WTC11 (cell line): ENCODE results near the gene E2F4. TPM values are rescaled to one million over a fixed set of nuclear protein-coding genes. Genes with fewer than 3 reads are reported as not detected.

Experiments used
- ATAC-seq: fragments of 200-7000 bp; cut with Tn5 transposase; 2 replicates; pipeline ENCODE4 v1.10.0; 2021; ENCODE audit warnings: mild to moderate bottlenecking, moderate library complexity
- CTCF ChIA-PET: fragments of 300-600 bp; sonication (Branson Sonifier 250); formaldehyde crosslinking; loops from one replicate; lab custom pipeline; 2021; ENCODE audit warnings: antibody characterized with exemption; lab: Charles Lee
- POLR2A ChIA-PET: fragments of 350-600 bp; sonication (Branson Sonifier 250); formaldehyde crosslinking; loops from one replicate; lab custom pipeline; 2021; ENCODE audit warnings: antibody characterized with exemption; lab: Charles Lee
- DNase-seq: peaks from one replicate; pipeline ENCODE4 v3.0.0; 2021; ENCODE audit warnings: low spot score
- H3K27ac Mint-ChIP-seq: 2 replicates; pipeline ENCODE4 v1.8.0; 2021; ENCODE audit warnings: mixed read lengths
- H3K27me3 Mint-ChIP-seq: 2 replicates; pipeline ENCODE4 v1.8.0; 2021; ENCODE audit warnings: low read depth, mild to moderate bottlenecking, moderate library complexity, mixed read lengths
- H3K36me3 Mint-ChIP-seq: 2 replicates; pipeline ENCODE4 v1.8.0; 2021; ENCODE audit warnings: mixed read lengths
- H3K4me1 Mint-ChIP-seq: 2 replicates; pipeline ENCODE4 v1.8.0; 2022; ENCODE audit warnings: mixed read lengths
- H3K4me3 Mint-ChIP-seq: 2 replicates; pipeline ENCODE4 v1.8.0; 2021; ENCODE audit warnings: mild to moderate bottlenecking, moderate library complexity, mixed read lengths
- H3K9me3 Mint-ChIP-seq: 2 replicates; pipeline ENCODE4 v1.8.0; 2021; ENCODE audit warnings: mixed read lengths
- CREB1 ChIP-seq: sonication (generic); formaldehyde crosslinking; IDR thresholded peaks from 2 replicates; pipeline ENCODE4 v1.8.0; 2023; ENCODE audit warnings: mild to moderate bottlenecking, missing genetic modification reagents
- FOXJ3 ChIP-seq: sonication (generic); formaldehyde crosslinking; IDR thresholded peaks from 2 replicates; pipeline ENCODE4 v1.9.0; 2021; ENCODE audit warnings: missing genetic modification reagents, mild to moderate bottlenecking, borderline replicate concordance
- GABPB1 ChIP-seq: sonication (generic); formaldehyde crosslinking; IDR thresholded peaks from 2 replicates; pipeline ENCODE4 v1.8.1; 2023; ENCODE audit warnings: mild to moderate bottlenecking, missing genetic modification reagents
- GRHL2 ChIP-seq: fragments of 250-450 bp; sonication (Bioruptor Pico); IDR thresholded peaks from 2 replicates; pipeline ENCODE4 v1.8.0; 2022; ENCODE audit warnings: mild to moderate bottlenecking, moderate library complexity; ENCODE audit not compliant: insufficient replicate concordance, severe bottlenecking
- IRF2 ChIP-seq: sonication (generic); formaldehyde crosslinking; IDR thresholded peaks from 2 replicates; pipeline ENCODE4 v1.8.0; 2022; ENCODE audit warnings: low read depth, missing genetic modification reagents, borderline replicate concordance
- JAZF1 ChIP-seq: fragments of 250-450 bp; sonication (Bioruptor Pico); IDR thresholded peaks from 2 replicates; pipeline ENCODE4 v1.9.0; 2021; ENCODE audit warnings: moderate library complexity, mild to moderate bottlenecking, inconsistent platforms
- JUN ChIP-seq: sonication (generic); formaldehyde crosslinking; IDR thresholded peaks from 2 replicates; pipeline ENCODE4 v1.8.0; 2023; ENCODE audit warnings: mild to moderate bottlenecking, missing genetic modification reagents
- KAT7 ChIP-seq: sonication (generic); formaldehyde crosslinking; IDR thresholded peaks from 2 replicates; pipeline ENCODE4 v1.8.1; 2023; ENCODE audit warnings: missing genetic modification reagents, mild to moderate bottlenecking, borderline replicate concordance
- MYBL2 ChIP-seq: sonication (generic); formaldehyde crosslinking; IDR thresholded peaks from 2 replicates; pipeline ENCODE4 v1.8.1; 2023; ENCODE audit warnings: mild to moderate bottlenecking, moderate library complexity, missing genetic modification reagents
- NR2C2 ChIP-seq: sonication (generic); formaldehyde crosslinking; IDR thresholded peaks from 2 replicates; pipeline ENCODE4 v1.8.0; 2022; ENCODE audit warnings: mild to moderate bottlenecking, missing genetic modification reagents
- NR3C1 ChIP-seq: sonication (generic); formaldehyde crosslinking; conservative IDR thresholded peaks from 2 replicates; pipeline ENCODE4 v1.8.1; 2023; ENCODE audit warnings: low read depth, mild to moderate bottlenecking, missing genetic modification reagents
- OVOL2 ChIP-seq: fragments of 250-450 bp; sonication (Bioruptor Pico); IDR thresholded peaks from 2 replicates; pipeline ENCODE4 v1.9.0; 2021; ENCODE audit warnings: mild to moderate bottlenecking, borderline replicate concordance
- TEAD1 ChIP-seq: sonication (generic); formaldehyde crosslinking; IDR thresholded peaks from 2 replicates; pipeline ENCODE4 v1.8.0; 2022; ENCODE audit warnings: mild to moderate bottlenecking, missing genetic modification reagents
- TP53 ChIP-seq: sonication (generic); formaldehyde crosslinking; IDR thresholded peaks from 2 replicates; pipeline ENCODE4 v1.8.1; 2023; ENCODE audit warnings: mild to moderate bottlenecking, missing genetic modification reagents
- ZBTB21 ChIP-seq: sonication (generic); formaldehyde crosslinking; IDR thresholded peaks from 2 replicates; pipeline ENCODE4 v1.8.1; 2023; ENCODE audit warnings: mild to moderate bottlenecking, missing genetic modification reagents, borderline replicate concordance
- ZNF121 ChIP-seq: sonication (generic); formaldehyde crosslinking; IDR thresholded peaks from 2 replicates; pipeline ENCODE4 v1.8.0; 2023; ENCODE audit warnings: missing genetic modification reagents
- ZNF219 ChIP-seq: sonication (generic); formaldehyde crosslinking; IDR thresholded peaks from 2 replicates; pipeline ENCODE4 v1.8.0; 2023; ENCODE audit warnings: missing genetic modification reagents, mild to moderate bottlenecking, borderline replicate concordance
- ZNF232 ChIP-seq: sonication (generic); formaldehyde crosslinking; IDR thresholded peaks from 2 replicates; pipeline ENCODE4 v1.8.0; 2022; ENCODE audit warnings: mild to moderate bottlenecking, missing genetic modification reagents
- ZNF263 ChIP-seq: sonication (generic); formaldehyde crosslinking; IDR thresholded peaks from 2 replicates; pipeline ENCODE4 v1.8.1; 2022; ENCODE audit warnings: low read depth, mild to moderate bottlenecking, moderate library complexity, missing genetic modification reagents
- ZNF396 ChIP-seq: fragments of 250-450 bp; sonication (Bioruptor Pico); IDR thresholded peaks from 2 replicates; pipeline ENCODE4 v1.8.0; 2021; ENCODE audit warnings: mild to moderate bottlenecking, moderate library complexity, borderline replicate concordance
- ZNF416 ChIP-seq: fragments of 250-450 bp; sonication (Bioruptor Pico); IDR thresholded peaks from 2 replicates; pipeline ENCODE4 v1.9.0; 2021; ENCODE audit warnings: mild to moderate bottlenecking, inconsistent platforms
- ZNF671 ChIP-seq: fragments of 250-450 bp; sonication (Bioruptor Pico); IDR thresholded peaks from 2 replicates; pipeline ENCODE4 v1.8.0; 2021; ENCODE audit warnings: mild to moderate bottlenecking
- total RNA-seq: library from RNA; stranded (reverse); gene quantifications from 3 replicates; pipeline ENCODE4 v1.2.3, GENCODE V29; 2021
- TF ChIP-seq, protein P1 (sequence below): sonication (generic); formaldehyde crosslinking; IDR thresholded peaks from 2 replicates; pipeline ENCODE4 v1.8.0; 2022; ENCODE audit warnings: mild to moderate bottlenecking, missing genetic modification reagents
- TF ChIP-seq, protein P2 (sequence below): sonication (generic); formaldehyde crosslinking; IDR thresholded peaks from 2 replicates; pipeline ENCODE4 v1.8.1; 2023; ENCODE audit warnings: mild to moderate bottlenecking, missing genetic modification reagents
- TF ChIP-seq, protein P3 (sequence below): sonication (generic); formaldehyde crosslinking; IDR thresholded peaks from 2 replicates; pipeline ENCODE4 v1.8.0; 2023; ENCODE audit warnings: missing genetic modification reagents, mild to moderate bottlenecking, borderline replicate concordance
- TF ChIP-seq, protein P4 (sequence below): sonication (generic); formaldehyde crosslinking; IDR thresholded peaks from 2 replicates; pipeline ENCODE4 v1.8.0; 2022; ENCODE audit warnings: mild to moderate bottlenecking, missing genetic modification reagents
- TF ChIP-seq, protein P5 (sequence below): sonication (generic); formaldehyde crosslinking; IDR thresholded peaks from 2 replicates; pipeline ENCODE4 v1.8.1; 2023; ENCODE audit warnings: mild to moderate bottlenecking, missing genetic modification reagents

The E2F4 gene
- total RNA-seq, 1 experiment from 2014 or later: 85.0 TPM

- TF ChIP-seq ZNF263 (CRISPR knock-in tag) (no peak), GRHL2 (no peak), NR2C2 (CRISPR knock-in tag) (no peak), TEAD1 (CRISPR knock-in tag) (no peak), KAT7 (CRISPR knock-in tag) (no peak), ZBTB21 (no peak), FOXJ3 (CRISPR knock-in tag) (no peak), ZNF121 (CRISPR knock-in tag) (no peak), GABPB1 (CRISPR knock-in tag) (no peak), CREB1 (no peak), ZNF416 (CRISPR knock-in tag) (no peak), MYBL2 (CRISPR knock-in tag) (no peak), IRF2 (CRISPR knock-in tag) (no peak)
- TF ChIP-seq, protein P1, sequence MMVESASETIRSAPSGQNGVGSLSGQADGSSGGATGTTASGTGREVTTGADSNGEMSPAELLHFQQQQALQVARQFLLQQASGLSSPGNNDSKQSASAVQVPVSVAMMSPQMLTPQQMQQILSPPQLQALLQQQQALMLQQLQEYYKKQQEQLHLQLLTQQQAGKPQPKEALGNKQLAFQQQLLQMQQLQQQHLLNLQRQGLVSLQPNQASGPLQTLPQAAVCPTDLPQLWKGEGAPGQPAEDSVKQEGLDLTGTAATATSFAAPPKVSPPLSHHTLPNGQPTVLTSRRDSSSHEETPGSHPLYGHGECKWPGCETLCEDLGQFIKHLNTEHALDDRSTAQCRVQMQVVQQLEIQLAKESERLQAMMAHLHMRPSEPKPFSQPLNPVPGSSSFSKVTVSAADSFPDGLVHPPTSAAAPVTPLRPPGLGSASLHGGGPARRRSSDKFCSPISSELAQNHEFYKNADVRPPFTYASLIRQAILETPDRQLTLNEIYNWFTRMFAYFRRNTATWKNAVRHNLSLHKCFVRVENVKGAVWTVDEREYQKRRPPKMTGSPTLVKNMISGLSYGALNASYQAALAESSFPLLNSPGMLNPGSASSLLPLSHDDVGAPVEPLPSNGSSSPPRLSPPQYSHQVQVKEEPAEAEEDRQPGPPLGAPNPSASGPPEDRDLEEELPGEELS: no peak
- TF ChIP-seq, protein P2, sequence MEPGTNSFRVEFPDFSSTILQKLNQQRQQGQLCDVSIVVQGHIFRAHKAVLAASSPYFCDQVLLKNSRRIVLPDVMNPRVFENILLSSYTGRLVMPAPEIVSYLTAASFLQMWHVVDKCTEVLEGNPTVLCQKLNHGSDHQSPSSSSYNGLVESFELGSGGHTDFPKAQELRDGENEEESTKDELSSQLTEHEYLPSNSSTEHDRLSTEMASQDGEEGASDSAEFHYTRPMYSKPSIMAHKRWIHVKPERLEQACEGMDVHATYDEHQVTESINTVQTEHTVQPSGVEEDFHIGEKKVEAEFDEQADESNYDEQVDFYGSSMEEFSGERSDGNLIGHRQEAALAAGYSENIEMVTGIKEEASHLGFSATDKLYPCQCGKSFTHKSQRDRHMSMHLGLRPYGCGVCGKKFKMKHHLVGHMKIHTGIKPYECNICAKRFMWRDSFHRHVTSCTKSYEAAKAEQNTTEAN (CRISPR knock-in tag): no peak
- TF ChIP-seq, all 79 proteins: peak for 0
- CTCF ChIA-PET: interaction anchor here (1.6 to 1.9 kb wide), 2 partner anchors 15 to 18 kb away, joined by 5 to 8 read pairs; partner anchors contain the start of gene TMEM208
- ATAC-seq (no peak), DNase-seq (no peak)
- peak overlapping the region; percentile 94; the same call in 1 of the 2 replicates for H3K27ac Mint-ChIP-seq
- no peaks in the 10 kb centered on the region for H3K9me3 Mint-ChIP-seq
- H3K4me3 Mint-ChIP-seq: no peak overlapping the region
- H3K27me3 Mint-ChIP-seq: no peaks in the 10 kb centered on the region
- peaks cover 25% of the 10 kb centered on the region for H3K4me1 Mint-ChIP-seq
- POLR2A ChIA-PET: no interaction called here
- H3K36me3 Mint-ChIP-seq: peaks cover 13% of the 10 kb centered on the region
These were observed 50.3 kb downstream of the E2F4 start for GRCh38 chr16:67242138-67242730.

GRCh38 chr16:67243481-67243880 is 51.5 kb downstream of the E2F4 start:
- no peaks in the 10 kb centered on the region for H3K9me3 Mint-ChIP-seq
- DNase-seq (no peak), ATAC-seq (no peak)
- H3K4me3 Mint-ChIP-seq: no peak overlapping the region
- peaks cover 4% of the 10 kb centered on the region; the same call in 1 of the 2 replicates for H3K36me3 Mint-ChIP-seq
- no peak overlapping the region; the same call in 1 of the 2 replicates for H3K27ac Mint-ChIP-seq
- ChIA-PET CTCF (no interaction called here), POLR2A (no interaction called here)
- peaks cover 32% of the 10 kb centered on the region for H3K4me1 Mint-ChIP-seq
- peaks cover 10% of the 10 kb centered on the region for H3K27me3 Mint-ChIP-seq
- TF ChIP-seq NR2C2 (CRISPR knock-in tag) (no peak), OVOL2 (no peak), ZNF416 (CRISPR knock-in tag) (no peak), ZNF396 (CRISPR knock-in tag) (no peak), ZNF671 (no peak), JAZF1 (no peak), IRF2 (CRISPR knock-in tag) (no peak), TP53 (no peak), ZNF232 (CRISPR knock-in tag) (no peak), MYBL2 (CRISPR knock-in tag) (no peak), NR3C1 (no peak), GABPB1 (CRISPR knock-in tag) (no peak), ZNF219 (CRISPR knock-in tag) (no peak), JUN (CRISPR knock-in tag) (no peak)
- TF ChIP-seq, protein P3, sequence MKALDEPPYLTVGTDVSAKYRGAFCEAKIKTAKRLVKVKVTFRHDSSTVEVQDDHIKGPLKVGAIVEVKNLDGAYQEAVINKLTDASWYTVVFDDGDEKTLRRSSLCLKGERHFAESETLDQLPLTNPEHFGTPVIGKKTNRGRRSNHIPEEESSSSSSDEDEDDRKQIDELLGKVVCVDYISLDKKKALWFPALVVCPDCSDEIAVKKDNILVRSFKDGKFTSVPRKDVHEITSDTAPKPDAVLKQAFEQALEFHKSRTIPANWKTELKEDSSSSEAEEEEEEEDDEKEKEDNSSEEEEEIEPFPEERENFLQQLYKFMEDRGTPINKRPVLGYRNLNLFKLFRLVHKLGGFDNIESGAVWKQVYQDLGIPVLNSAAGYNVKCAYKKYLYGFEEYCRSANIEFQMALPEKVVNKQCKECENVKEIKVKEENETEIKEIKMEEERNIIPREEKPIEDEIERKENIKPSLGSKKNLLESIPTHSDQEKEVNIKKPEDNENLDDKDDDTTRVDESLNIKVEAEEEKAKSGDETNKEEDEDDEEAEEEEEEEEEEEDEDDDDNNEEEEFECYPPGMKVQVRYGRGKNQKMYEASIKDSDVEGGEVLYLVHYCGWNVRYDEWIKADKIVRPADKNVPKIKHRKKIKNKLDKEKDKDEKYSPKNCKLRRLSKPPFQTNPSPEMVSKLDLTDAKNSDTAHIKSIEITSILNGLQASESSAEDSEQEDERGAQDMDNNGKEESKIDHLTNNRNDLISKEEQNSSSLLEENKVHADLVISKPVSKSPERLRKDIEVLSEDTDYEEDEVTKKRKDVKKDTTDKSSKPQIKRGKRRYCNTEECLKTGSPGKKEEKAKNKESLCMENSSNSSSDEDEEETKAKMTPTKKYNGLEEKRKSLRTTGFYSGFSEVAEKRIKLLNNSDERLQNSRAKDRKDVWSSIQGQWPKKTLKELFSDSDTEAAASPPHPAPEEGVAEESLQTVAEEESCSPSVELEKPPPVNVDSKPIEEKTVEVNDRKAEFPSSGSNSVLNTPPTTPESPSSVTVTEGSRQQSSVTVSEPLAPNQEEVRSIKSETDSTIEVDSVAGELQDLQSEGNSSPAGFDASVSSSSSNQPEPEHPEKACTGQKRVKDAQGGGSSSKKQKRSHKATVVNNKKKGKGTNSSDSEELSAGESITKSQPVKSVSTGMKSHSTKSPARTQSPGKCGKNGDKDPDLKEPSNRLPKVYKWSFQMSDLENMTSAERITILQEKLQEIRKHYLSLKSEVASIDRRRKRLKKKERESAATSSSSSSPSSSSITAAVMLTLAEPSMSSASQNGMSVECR (CRISPR knock-in tag): no peak
- TF ChIP-seq, protein P4, sequence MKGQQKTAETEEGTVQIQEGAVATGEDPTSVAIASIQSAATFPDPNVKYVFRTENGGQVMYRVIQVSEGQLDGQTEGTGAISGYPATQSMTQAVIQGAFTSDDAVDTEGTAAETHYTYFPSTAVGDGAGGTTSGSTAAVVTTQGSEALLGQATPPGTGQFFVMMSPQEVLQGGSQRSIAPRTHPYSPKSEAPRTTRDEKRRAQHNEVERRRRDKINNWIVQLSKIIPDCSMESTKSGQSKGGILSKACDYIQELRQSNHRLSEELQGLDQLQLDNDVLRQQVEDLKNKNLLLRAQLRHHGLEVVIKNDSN: no peak
- TF ChIP-seq, protein P5, sequence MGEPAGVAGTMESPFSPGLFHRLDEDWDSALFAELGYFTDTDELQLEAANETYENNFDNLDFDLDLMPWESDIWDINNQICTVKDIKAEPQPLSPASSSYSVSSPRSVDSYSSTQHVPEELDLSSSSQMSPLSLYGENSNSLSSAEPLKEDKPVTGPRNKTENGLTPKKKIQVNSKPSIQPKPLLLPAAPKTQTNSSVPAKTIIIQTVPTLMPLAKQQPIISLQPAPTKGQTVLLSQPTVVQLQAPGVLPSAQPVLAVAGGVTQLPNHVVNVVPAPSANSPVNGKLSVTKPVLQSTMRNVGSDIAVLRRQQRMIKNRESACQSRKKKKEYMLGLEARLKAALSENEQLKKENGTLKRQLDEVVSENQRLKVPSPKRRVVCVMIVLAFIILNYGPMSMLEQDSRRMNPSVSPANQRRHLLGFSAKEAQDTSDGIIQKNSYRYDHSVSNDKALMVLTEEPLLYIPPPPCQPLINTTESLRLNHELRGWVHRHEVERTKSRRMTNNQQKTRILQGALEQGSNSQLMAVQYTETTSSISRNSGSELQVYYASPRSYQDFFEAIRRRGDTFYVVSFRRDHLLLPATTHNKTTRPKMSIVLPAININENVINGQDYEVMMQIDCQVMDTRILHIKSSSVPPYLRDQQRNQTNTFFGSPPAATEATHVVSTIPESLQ (CRISPR knock-in tag): no peak
